A549 treated with AZD2906 at 1 μM for 4 hours (cell line): ENCODE measurements around the gene AADACL3. TPM values are rescaled to one million over a fixed set of nuclear protein-coding genes. Genes with fewer than 3 reads are reported as not detected.

ENCODE experiments used
- total RNA-seq: library from RNA; stranded (reverse); fragments of 200-300 nt; extraction: Qiagen RNA extraction; gene quantifications from 5 replicates; pipeline ENCODE4 v1.2.3, GENCODE V29; 2022

The AADACL3 gene
- not detected in 5 replicates for total RNA-seq

DNA sequence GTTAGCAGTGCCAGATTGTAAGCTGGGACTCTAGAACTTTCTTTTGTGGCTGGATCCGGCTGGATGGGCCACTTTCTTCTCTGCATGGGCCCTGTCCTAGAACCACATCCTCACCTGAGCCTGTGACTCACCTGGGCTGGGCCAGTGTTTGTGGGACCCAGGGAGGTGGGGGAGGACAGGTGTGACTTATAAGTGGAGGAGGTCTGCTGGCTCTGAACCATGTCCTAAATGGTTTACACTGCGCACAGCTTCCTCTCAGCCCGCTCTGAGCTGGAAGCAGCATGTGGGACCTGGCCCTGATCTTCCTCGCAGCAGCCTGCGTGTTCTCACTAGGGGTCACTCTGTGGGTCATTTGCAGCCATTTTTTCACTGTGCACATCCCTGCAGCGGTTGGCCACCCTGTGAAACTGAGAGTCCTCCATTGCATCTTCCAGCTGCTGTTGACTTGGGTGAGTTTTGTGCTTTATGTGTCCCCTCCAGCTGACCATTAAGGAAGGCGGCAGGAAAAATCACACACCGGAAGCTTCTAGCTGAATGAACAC lies at the start of gene AADACL3:
TSS of gene AADACL3 (plus strand) at position 215 of the 542 bp plus-strand sequence. CDS start at position 282, 67 bp downstream.

DNA sequence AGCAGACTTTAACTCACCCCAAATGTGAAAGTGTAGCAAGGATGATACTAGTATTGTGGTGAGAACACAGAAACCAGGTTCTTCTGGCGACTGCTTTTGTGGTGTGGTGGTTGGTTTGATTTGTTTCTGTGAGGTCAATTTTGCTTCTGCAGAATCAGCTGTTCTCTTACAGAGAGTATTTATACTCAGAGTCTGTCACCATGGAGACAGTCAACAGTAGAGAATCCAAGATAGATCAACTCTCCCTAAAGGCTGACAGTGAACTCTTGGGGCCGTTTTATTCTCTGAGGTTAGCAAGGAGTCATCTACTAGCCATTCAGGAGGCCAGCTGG lies 30.0 kb downstream of the AADACL3 start, which contains the start of gene CFAP107:
TSS of gene CFAP107 (plus strand) at position 209 of the 332 bp plus-strand sequence. CDS start 231 bp downstream, outside the sequence.

GRCh38 chr1:12773438-12773837 lies 57.5 kb downstream of the AADACL3 start, which contains the start of gene PRAMEF12:
Gene PRAMEF12 (plus strand): TSS chr1:12773738. CDS start chr1:12774868, 1,130 bp downstream.

Other genes with a start within 250 kb of the AADACL3 start
- 37.8 to 51.4 TPM (median 47.8 TPM) in 5 replicates for gene DHRS3, start 97.9 kb upstream of the AADACL3 start, total RNA-seq
- not detected in 5 replicates for gene AADACL4, start 72.0 kb upstream of the AADACL3 start, total RNA-seq
- gene CFAP107, start 30.1 kb downstream of the AADACL3 start, total RNA-seq, result not detected in 5 replicates
- not detected in 5 replicates for gene PRAMEF12, start 57.6 kb downstream of the AADACL3 start, total RNA-seq
- 0.07 to 0.14 TPM (median 0.07 TPM) in 3 of 5 replicates, not detected in the others for gene PRAMEF1, start 75.3 kb downstream of the AADACL3 start, total RNA-seq
- gene PRAMEF11, start 115.3 kb downstream of the AADACL3 start, total RNA-seq, result not detected in 5 replicates
- gene HNRNPCL1, start 132.6 kb downstream of the AADACL3 start, total RNA-seq, result not detected in 5 replicates
- gene PRAMEF2, start 141.0 kb downstream of the AADACL3 start, total RNA-seq, result 0.06 to 0.25 TPM (median 0.14 TPM) in 5 replicates
- 0.05 to 0.06 TPM in 2 of 5 replicates, not detected in the others for gene PRAMEF4, start 170.1 kb downstream of the AADACL3 start, total RNA-seq
- not detected in 5 replicates for gene PRAMEF10, start 182.2 kb downstream of the AADACL3 start, total RNA-seq
- gene PRAMEF7, start 200.5 kb downstream of the AADACL3 start, total RNA-seq, result 0.06 TPM in 1 of 5 replicates, not detected in the others
- gene PRAMEF6, start 231.5 kb downstream of the AADACL3 start, total RNA-seq, result not detected in 5 replicates